HEK293 (cell line): ENCODE data around the gene TANC1.

Experiments
- CTCF ChIA-PET: fragments of 350-600 bp; formaldehyde crosslinking; extraction: SDS; loops from one replicate; lab custom pipeline; 2021; ENCODE audit warnings: antibody characterized with exemption; lab: Yijun Ruan, JAX
- POLR2A ChIA-PET: fragments of 300-600 bp; formaldehyde crosslinking; extraction: SDS; loops from one replicate; lab custom pipeline; 2020; ENCODE audit warnings: antibody characterized with exemption, inconsistent platforms; lab: Yijun Ruan, JAX
- H3K27ac ChIP-seq: fragments of 200-500 bp; sonication (Bioruptor generic); 2 replicates; pipeline ENCODE4 v1.5.1; 2014; ENCODE audit warnings: low read depth, low read length, control low read depth, inconsistent platforms; ENCODE audit errors: extremely low read depth
- H3K36me3 ChIP-seq, 2 experiments: fragments of 200-500 bp in 1 of 2; sonication (Bioruptor generic) in 1 of 2; 1 replicate in 1 of 2; 2 replicates in 1 of 2; pipeline ENCODE4 v1.5.1; 2014 to 2017; ENCODE audit warnings: inconsistent platforms in 2 of 2, low read length in 2 of 2; ENCODE audit not compliant: control insufficient read depth in 2 of 2, insufficient read depth in 1 of 2
- H3K4me1 ChIP-seq: fragments of 200-500 bp; sonication (Bioruptor generic); 2 replicates; pipeline ENCODE4 v1.5.1; 2014; ENCODE audit warnings: mild to moderate bottlenecking, low read length, inconsistent platforms; ENCODE audit not compliant: control insufficient read depth, insufficient read depth
- H3K4me3 ChIP-seq: 2 replicates; pipeline ENCODE4 v1.5.1; 2011; ENCODE audit warnings: low read depth, mild to moderate bottlenecking, control low read depth, low read length, moderate library complexity
- H3K9me3 ChIP-seq: fragments of 200-500 bp; sonication (Bioruptor generic); 2 replicates; pipeline ENCODE4 v1.5.1; 2014; ENCODE audit warnings: low read depth, low read length, inconsistent platforms; ENCODE audit not compliant: control insufficient read depth, insufficient read depth
- BCL11A ChIP-seq: fragments of 450-650 bp; formaldehyde crosslinking; IDR thresholded peaks from 2 replicates; pipeline ENCODE4 v1.5.1; 2016; ENCODE audit warnings: low read depth, missing biosample characterization, missing genetic modification characterization
- BCL11B ChIP-seq: fragments of 450-650 bp; formaldehyde crosslinking; IDR thresholded peaks from 2 replicates; pipeline ENCODE4 v1.5.1; 2016; ENCODE audit warnings: low read depth, missing biosample characterization, missing genetic modification characterization
- GLI4 ChIP-seq: fragments of 450-650 bp; formaldehyde crosslinking; IDR thresholded peaks from 2 replicates; pipeline ENCODE4 v1.5.1; 2016; ENCODE audit warnings: missing biosample characterization, missing genetic modification characterization
- HOXC10 ChIP-seq: sonication (generic); formaldehyde crosslinking; IDR thresholded peaks from 2 replicates; pipeline ENCODE4 v1.8.1; 2023; ENCODE audit warnings: mild to moderate bottlenecking, missing genetic modification reagents
- KLF1 ChIP-seq: fragments of 450-650 bp; formaldehyde crosslinking; IDR thresholded peaks from 2 replicates; pipeline ENCODE4 v1.5.1; 2016; ENCODE audit warnings: missing biosample characterization, missing genetic modification characterization
- ZNF132 ChIP-seq: fragments of 450-650 bp; formaldehyde crosslinking; IDR thresholded peaks from 2 replicates; pipeline ENCODE4 v1.5.1; 2017; ENCODE audit warnings: missing biosample characterization, missing genetic modification characterization, borderline replicate concordance
- ZNF133 ChIP-seq: fragments of 450-650 bp; formaldehyde crosslinking; IDR thresholded peaks from 2 replicates; pipeline ENCODE4 v1.5.1; 2016; ENCODE audit warnings: missing biosample characterization, missing genetic modification characterization
- ZNF174 ChIP-seq: fragments of 450-650 bp; formaldehyde crosslinking; IDR thresholded peaks from 2 replicates; pipeline ENCODE4 v1.5.0; 2017; ENCODE audit warnings: missing biosample characterization, mild to moderate bottlenecking, missing genetic modification characterization
- ZNF214 ChIP-seq: fragments of 450-650 bp; formaldehyde crosslinking; IDR thresholded peaks from 2 replicates; pipeline ENCODE4 v1.5.1; 2017; ENCODE audit warnings: missing biosample characterization, mild to moderate bottlenecking, missing genetic modification characterization, borderline replicate concordance
- ZNF23 ChIP-seq: fragments of 450-650 bp; formaldehyde crosslinking; IDR thresholded peaks from 2 replicates; pipeline ENCODE4 v1.5.1; 2016; ENCODE audit warnings: missing biosample characterization, missing genetic modification characterization, borderline replicate concordance
- ZNF24 ChIP-seq: fragments of 450-650 bp; formaldehyde crosslinking; IDR thresholded peaks from 2 replicates; pipeline ENCODE4 v1.5.1; 2016; ENCODE audit warnings: missing biosample characterization, missing genetic modification characterization
- ZNF423 ChIP-seq: fragments of 450-650 bp; formaldehyde crosslinking; IDR thresholded peaks from 2 replicates; pipeline ENCODE4 v1.5.1; 2016; ENCODE audit warnings: missing biosample characterization, missing genetic modification characterization
- ZNF501 ChIP-seq: fragments of 450-650 bp; formaldehyde crosslinking; IDR thresholded peaks from 2 replicates; pipeline ENCODE4 v1.5.1; 2016; ENCODE audit warnings: missing biosample characterization, missing genetic modification characterization
- ZNF530 ChIP-seq: fragments of 450-650 bp; formaldehyde crosslinking; IDR thresholded peaks from 2 replicates; pipeline ENCODE4 v1.5.1; 2016; ENCODE audit warnings: low read depth, missing biosample characterization, missing genetic modification characterization
- ZNF558 ChIP-seq: fragments of 450-650 bp; formaldehyde crosslinking; IDR thresholded peaks from 2 replicates; pipeline ENCODE4 v1.5.1; 2016; ENCODE audit warnings: missing biosample characterization, missing genetic modification characterization
- ZNF610 ChIP-seq: fragments of 450-650 bp; formaldehyde crosslinking; IDR thresholded peaks from 2 replicates; pipeline ENCODE4 v1.5.1; 2016; ENCODE audit warnings: missing biosample characterization, missing genetic modification characterization, borderline replicate concordance
- TF ChIP-seq, protein P1 (sequence below): fragments of 450-650 bp; formaldehyde crosslinking; IDR thresholded peaks from 2 replicates; pipeline ENCODE4; 2016; ENCODE audit warnings: missing biosample characterization, missing genetic modification characterization
- TF ChIP-seq, protein P2 (sequence below): fragments of 450-650 bp; formaldehyde crosslinking; IDR thresholded peaks from 2 replicates; pipeline ENCODE4 v1.5.1; 2016; ENCODE audit warnings: missing biosample characterization, missing genetic modification characterization
- TF ChIP-seq, protein P3 (sequence below): IDR thresholded peaks from 2 replicates; pipeline ENCODE4 v1.6.1; 2011; ENCODE audit warnings: mild to moderate bottlenecking, low read depth, low read length, borderline replicate concordance
- TF ChIP-seq, protein P4 (sequence below): fragments of 450-650 bp; formaldehyde crosslinking; IDR thresholded peaks from 2 replicates; pipeline ENCODE4 v1.5.1; 2016; ENCODE audit warnings: missing biosample characterization, missing genetic modification characterization
- TF ChIP-seq, protein P5 (sequence below): fragments of 450-650 bp; formaldehyde crosslinking; IDR thresholded peaks from 2 replicates; pipeline ENCODE4 v1.5.0; 2017; ENCODE audit warnings: missing biosample characterization, missing genetic modification characterization, borderline replicate concordance
- TF ChIP-seq, protein P6 (sequence below): fragments of 450-650 bp; formaldehyde crosslinking; IDR thresholded peaks from 2 replicates; pipeline ENCODE4 v1.5.1; 2016; ENCODE audit warnings: missing biosample characterization, missing genetic modification characterization

TANC1 gene

DNA sequence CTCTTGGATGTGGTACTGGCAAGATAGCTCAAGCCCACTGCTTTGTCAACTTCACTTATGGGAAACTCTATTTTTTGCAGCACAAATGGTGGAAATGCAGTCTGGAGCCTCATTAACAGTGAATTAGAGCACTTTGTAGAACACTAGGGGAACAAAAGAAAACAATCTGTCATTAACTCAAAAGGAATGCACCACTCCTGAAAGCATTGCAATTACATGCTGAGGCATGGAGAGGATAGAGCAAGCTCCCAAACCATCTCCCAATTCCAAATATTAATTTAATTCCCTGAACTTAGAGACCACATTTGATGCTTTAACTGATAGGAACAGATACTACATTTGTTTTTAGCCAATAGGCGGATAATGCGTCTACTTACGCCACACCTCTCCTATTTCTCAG lies 32.8 kb upstream of the TANC1 start:
- Histone ChIP-seq H3K9me3 (no peaks in the 10 kb centered on the region), H3K4me1 (peaks cover 3% of the 10 kb centered on the region), H3K27ac (no peak overlapping the region), H3K36me3 (no peaks in the 10 kb centered on the region), H3K4me3 (no peak overlapping the region)
- TF ChIP-seq, protein P1, sequence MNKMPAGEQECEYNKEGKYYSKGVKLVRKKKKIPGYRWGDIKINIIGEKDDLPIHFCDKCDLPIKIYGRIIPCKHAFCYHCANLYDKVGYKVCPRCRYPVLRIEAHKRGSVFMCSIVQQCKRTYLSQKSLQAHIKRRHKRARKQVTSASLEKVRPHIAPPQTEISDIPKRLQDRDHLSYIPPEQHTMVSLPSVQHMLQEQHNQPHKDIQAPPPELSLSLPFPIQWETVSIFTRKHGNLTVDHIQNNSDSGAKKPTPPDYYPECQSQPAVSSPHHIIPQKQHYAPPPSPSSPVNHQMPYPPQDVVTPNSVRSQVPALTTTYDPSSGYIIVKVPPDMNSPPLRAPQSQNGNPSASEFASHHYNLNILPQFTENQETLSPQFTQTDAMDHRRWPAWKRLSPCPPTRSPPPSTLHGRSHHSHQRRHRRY: no peak
- TF ChIP-seq HOXC10 (no peak), ZNF174 (tag by site-specific recombination) (no peak)
- ChIA-PET CTCF (interaction anchor here (0.6 to 1.1 kb wide), 3 partner anchors 34 to 371 kb away, joined by 3 read pairs; no protein-coding TSS in a partner anchor), POLR2A (no interaction called here)

DNA sequence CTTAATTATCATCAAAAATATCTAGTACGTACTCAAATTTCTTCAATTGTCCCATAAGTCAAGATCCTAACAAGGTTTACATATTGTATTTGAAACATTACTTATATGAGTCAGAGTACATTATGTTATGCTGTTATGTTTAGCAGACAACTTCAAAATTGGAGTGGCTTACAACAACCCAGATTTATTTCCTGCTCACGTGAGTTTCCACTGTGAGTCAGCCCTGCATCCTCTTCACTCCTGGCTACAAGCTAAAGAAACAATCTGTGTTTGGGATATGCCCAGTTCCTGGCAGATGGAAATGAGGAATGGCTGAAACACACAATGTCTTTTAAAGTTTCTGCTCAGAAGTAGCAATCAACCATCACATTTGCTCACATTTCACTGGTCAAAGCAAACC lies 31.5 kb upstream of the TANC1 start:
- POLR2A ChIA-PET: no interaction called here
- H3K36me3 ChIP-seq: no peaks in the 10 kb centered on the region
- H3K27ac ChIP-seq: no peak overlapping the region
- CTCF ChIA-PET: interaction anchor here (0.7 kb wide), 1 partner anchor 13 kb away, joined by 3 read pairs; no protein-coding TSS in a partner anchor
- no peaks in the 10 kb centered on the region for H3K4me1 ChIP-seq
- H3K9me3 ChIP-seq: no peaks in the 10 kb centered on the region
- TF ChIP-seq GLI4 (tag by site-specific recombination) (no peak), ZNF530 (tag by site-specific recombination) (no peak), ZNF214 (tag by site-specific recombination) (no peak), ZNF133 (tag by site-specific recombination) (no peak), ZNF610 (no peak), ZNF23 (no peak), ZNF423 (tag by site-specific recombination) (no peak), BCL11B (tag by site-specific recombination) (no peak), KLF1 (tag by site-specific recombination) (no peak), ZNF132 (tag by site-specific recombination) (no peak), ZNF24 (tag by site-specific recombination) (no peak), ZNF558 (tag by site-specific recombination) (no peak), ZNF501 (tag by site-specific recombination) (no peak), BCL11A (tag by site-specific recombination) (no peak)
- TF ChIP-seq, protein P2, sequence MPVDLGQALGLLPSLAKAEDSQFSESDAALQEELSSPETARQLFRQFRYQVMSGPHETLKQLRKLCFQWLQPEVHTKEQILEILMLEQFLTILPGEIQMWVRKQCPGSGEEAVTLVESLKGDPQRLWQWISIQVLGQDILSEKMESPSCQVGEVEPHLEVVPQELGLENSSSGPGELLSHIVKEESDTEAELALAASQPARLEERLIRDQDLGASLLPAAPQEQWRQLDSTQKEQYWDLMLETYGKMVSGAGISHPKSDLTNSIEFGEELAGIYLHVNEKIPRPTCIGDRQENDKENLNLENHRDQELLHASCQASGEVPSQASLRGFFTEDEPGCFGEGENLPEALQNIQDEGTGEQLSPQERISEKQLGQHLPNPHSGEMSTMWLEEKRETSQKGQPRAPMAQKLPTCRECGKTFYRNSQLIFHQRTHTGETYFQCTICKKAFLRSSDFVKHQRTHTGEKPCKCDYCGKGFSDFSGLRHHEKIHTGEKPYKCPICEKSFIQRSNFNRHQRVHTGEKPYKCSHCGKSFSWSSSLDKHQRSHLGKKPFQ: no peak
- TF ChIP-seq, protein P3, sequence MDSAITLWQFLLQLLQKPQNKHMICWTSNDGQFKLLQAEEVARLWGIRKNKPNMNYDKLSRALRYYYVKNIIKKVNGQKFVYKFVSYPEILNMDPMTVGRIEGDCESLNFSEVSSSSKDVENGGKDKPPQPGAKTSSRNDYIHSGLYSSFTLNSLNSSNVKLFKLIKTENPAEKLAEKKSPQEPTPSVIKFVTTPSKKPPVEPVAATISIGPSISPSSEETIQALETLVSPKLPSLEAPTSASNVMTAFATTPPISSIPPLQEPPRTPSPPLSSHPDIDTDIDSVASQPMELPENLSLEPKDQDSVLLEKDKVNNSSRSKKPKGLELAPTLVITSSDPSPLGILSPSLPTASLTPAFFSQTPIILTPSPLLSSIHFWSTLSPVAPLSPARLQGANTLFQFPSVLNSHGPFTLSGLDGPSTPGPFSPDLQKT: no peak
- TF ChIP-seq, protein P4, sequence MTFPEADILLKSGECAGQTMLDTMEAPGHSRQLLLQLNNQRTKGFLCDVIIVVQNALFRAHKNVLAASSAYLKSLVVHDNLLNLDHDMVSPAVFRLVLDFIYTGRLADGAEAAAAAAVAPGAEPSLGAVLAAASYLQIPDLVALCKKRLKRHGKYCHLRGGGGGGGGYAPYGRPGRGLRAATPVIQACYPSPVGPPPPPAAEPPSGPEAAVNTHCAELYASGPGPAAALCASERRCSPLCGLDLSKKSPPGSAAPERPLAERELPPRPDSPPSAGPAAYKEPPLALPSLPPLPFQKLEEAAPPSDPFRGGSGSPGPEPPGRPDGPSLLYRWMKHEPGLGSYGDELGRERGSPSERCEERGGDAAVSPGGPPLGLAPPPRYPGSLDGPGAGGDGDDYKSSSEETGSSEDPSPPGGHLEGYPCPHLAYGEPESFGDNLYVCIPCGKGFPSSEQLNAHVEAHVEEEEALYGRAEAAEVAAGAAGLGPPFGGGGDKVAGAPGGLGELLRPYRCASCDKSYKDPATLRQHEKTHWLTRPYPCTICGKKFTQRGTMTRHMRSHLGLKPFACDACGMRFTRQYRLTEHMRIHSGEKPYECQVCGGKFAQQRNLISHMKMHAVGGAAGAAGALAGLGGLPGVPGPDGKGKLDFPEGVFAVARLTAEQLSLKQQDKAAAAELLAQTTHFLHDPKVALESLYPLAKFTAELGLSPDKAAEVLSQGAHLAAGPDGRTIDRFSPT (tag by site-specific recombination): no peak
- TF ChIP-seq, protein P5, sequence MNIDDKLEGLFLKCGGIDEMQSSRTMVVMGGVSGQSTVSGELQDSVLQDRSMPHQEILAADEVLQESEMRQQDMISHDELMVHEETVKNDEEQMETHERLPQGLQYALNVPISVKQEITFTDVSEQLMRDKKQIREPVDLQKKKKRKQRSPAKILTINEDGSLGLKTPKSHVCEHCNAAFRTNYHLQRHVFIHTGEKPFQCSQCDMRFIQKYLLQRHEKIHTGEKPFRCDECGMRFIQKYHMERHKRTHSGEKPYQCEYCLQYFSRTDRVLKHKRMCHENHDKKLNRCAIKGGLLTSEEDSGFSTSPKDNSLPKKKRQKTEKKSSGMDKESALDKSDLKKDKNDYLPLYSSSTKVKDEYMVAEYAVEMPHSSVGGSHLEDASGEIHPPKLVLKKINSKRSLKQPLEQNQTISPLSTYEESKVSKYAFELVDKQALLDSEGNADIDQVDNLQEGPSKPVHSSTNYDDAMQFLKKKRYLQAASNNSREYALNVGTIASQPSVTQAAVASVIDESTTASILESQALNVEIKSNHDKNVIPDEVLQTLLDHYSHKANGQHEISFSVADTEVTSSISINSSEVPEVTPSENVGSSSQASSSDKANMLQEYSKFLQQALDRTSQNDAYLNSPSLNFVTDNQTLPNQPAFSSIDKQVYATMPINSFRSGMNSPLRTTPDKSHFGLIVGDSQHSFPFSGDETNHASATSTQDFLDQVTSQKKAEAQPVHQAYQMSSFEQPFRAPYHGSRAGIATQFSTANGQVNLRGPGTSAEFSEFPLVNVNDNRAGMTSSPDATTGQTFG: no peak
- TF ChIP-seq, protein P6, sequence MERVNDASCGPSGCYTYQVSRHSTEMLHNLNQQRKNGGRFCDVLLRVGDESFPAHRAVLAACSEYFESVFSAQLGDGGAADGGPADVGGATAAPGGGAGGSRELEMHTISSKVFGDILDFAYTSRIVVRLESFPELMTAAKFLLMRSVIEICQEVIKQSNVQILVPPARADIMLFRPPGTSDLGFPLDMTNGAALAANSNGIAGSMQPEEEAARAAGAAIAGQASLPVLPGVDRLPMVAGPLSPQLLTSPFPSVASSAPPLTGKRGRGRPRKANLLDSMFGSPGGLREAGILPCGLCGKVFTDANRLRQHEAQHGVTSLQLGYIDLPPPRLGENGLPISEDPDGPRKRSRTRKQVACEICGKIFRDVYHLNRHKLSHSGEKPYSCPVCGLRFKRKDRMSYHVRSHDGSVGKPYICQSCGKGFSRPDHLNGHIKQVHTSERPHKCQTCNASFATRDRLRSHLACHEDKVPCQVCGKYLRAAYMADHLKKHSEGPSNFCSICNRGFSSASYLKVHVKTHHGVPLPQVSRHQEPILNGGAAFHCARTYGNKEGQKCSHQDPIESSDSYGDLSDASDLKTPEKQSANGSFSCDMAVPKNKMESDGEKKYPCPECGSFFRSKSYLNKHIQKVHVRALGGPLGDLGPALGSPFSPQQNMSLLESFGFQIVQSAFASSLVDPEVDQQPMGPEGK: no peak
- no peak overlapping the region for H3K4me3 ChIP-seq
